ENCODE measurements around the gene LMBR1.

DNA sequence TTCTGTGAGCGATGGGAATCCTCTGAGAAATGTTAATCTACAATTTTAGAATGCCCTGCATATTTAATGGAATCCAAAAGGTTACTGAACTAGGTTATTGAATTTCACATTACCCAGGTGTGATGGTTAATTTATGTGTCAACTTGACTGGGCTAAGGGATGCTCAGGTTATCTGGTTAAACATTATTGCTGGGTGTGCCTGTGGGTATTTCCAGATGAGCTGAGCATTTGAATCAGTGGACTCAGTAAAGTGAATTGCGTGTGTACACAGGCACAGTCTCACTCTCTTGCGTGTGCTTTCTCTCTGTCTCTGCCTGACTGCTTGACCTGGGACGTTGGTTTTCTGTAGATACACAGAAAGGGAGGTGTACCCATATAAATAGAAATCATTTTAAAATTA lies 230.7 kb downstream of the LMBR1 start:
- TF ChIP-seq CTCF (IDR thresholded peaks at IDR 0.05; ENCODE audit: low read depth, low read length, poor library complexity, severe bottlenecking) (no peak), EZH2phosphoT487 (IDR thresholded peaks at IDR 0.05; ENCODE audit: borderline replicate concordance, low read length) (no peak)

All from DOHH2 (cell line).